Measurements from ENCODE around the gene SCAF4.

Gene SCAF4

GRCh38 chr21:31629972-31630711, 101.8 kb downstream of the SCAF4 start:
- DNase-seq: no peak

- no peak for DNase-seq
Observed at GRCh38 chr21:31624961-31625491, 106.9 kb downstream of the SCAF4 start.

- no peak for DNase-seq
Observed at GRCh38 chr21:31624181-31624580, 107.7 kb downstream of the SCAF4 start.

- no peak for DNase-seq
Observed at GRCh38 chr21:31623664-31624063, 108.3 kb downstream of the SCAF4 start.

GRCh38 chr21:31622397-31622796, 109.5 kb downstream of the SCAF4 start:
- DNase-seq: no peak

All from NCI-H1092 treated with DMSO at 0.1 percent for 48 hours (cell line).